Right lobe of liver (tissue), 6 donors: ENCODE results near the gene FBXW10B. TPM values are rescaled to one million over a fixed set of nuclear protein-coding genes. Genes with fewer than 3 reads are reported as not detected.
"Not testable (repeated sequence)": the region's sequence is repeated elsewhere in the genome, so short reads cannot be mapped to it uniquely, and the experiment has no call there.

Experiments
- ATAC-seq, 4 donors: fragments of 200-7000 bp; cut with Tn5 transposase; one replicate each; pipeline ENCODE4 v1.9.1; 2020; ENCODE audit warnings: mild to moderate bottlenecking in 4 of 4, moderate library complexity in 4 of 4
- DNase-seq, 3 donors: peaks; one replicate each; pipeline ENCODE4 v3.0.0-alpha.2; 2020
- H3K27ac ChIP-seq, 3 donors: fragments of 200-600 bp; one replicate each; pipeline ENCODE4 v1.8.0; 2022
- H3K27me3 ChIP-seq, 2 donors: fragments of 200-600 bp; one replicate each; pipeline ENCODE4 v1.8.0; 2022
- H3K36me3 ChIP-seq, 4 donors: fragments of 200-600 bp; sonication (generic) in 1 of 4; one replicate each; pipeline versions ENCODE4 v1.5.1 to v1.8.0; 2017 to 2022; ENCODE audit warnings: control low read depth in 1 of 4
- H3K4me1 ChIP-seq, 4 donors: fragments of 200-600 bp; sonication (generic) in 1 of 4; one replicate each; pipeline versions ENCODE4 v1.5.1 to v1.8.0; 2017 to 2022; ENCODE audit warnings: control low read depth in 1 of 4
- H3K4me3 ChIP-seq, 3 donors: fragments of 200-600 bp; one replicate each; pipeline ENCODE4 v1.8.0; 2022
- H3K9me3 ChIP-seq, 4 donors: fragments of 200-600 bp; sonication (generic) in 1 of 4; one replicate each; pipeline versions ENCODE4 v1.5.1 to v1.8.0; 2017 to 2022; ENCODE audit warnings: control low read depth in 1 of 4
- WGBS: methylation state at CpG from one replicate; pipeline ENCODE4 v1.1.6; 2018; ENCODE audit warnings: low coverage, low lambda C conversion rate; ENCODE audit not compliant: insufficient coverage; ENCODE audit errors: missing lambda C conversion rate; 5-methylcytosine and 5-hydroxymethylcytosine counted together
- intact Hi-C, 2 donors: fragments of 100-400 bp; cut with DNase I; formaldehyde crosslinking; loops; one replicate each; pipeline versions ENCODE4 v1.11.2 to v1.14.1; 2022
- total RNA-seq, 6 experiments: library from RNA; depleted of rRNA in 2 of 6; stranded (reverse); fragments of >200 nt in 2 of 6; fragmentation: NEBNext Ultra II Directional in 3 of 6; extraction: Animal tissue kit (Norgen Biotek cat#: 25700) in 3 of 6; gene quantifications; one replicate each; pipeline versions ENCODE4 v1.1.0 to v1.2.4, GENCODE V29; 2016 to 2023
- donor health status: DM: no; HTN: yes; CAD: no.
- donor health status: DM: no; HTN: no; CAD: no.
- donor health status: DM: no; HTN: no; CAD: no.
- donor health status: DM: no; HTN: yes; CAD: no.
- donor health status: DM: no; HTN: yes; CAD: no.

FBXW10B gene
- total RNA-seq, 6 experiments from 2014 or later = 0.44 to 1.3 (median 0.94) TPM; not detected in 2

- H3K4me3 ChIP-seq, ATAC-seq, H3K4me1 ChIP-seq, DNase-seq, H3K27ac ChIP-seq, intact Hi-C loops, H3K36me3 ChIP-seq, H3K27me3 ChIP-seq, H3K9me3 ChIP-seq: not testable (repeated sequence)
- no CpG with 5 or more reads among the region's 4 CpGs for WGBS
These were observed 3.8 kb upstream of the FBXW10B start for GRCh38 chr17:15623255-15623654.

DNA sequence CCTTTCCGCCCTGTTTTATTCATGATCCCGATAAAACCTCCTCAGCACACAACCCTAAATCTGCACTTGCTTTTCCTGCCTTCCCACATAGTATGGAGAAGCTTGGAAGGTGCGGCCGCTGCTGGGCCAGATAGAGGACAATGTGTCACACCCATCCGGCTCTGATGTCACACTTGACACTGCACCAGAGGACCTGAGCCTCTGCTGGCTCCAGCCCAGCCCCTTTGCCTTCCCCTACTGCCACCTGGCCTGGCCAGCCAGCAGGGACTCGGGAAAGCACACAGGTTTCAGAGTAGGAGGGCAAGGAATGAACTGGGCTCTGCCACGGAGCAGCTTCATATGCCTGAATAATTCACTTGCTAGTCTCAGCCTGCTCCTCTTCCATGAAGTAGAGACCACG is 2.6 kb upstream of the FBXW10B start:
- H3K27me3 ChIP-seq, DNase-seq, H3K4me1 ChIP-seq, H3K27ac ChIP-seq, H3K9me3 ChIP-seq, intact Hi-C loops, H3K4me3 ChIP-seq, H3K36me3 ChIP-seq: not testable (repeated sequence)
- ATAC-seq = peak in 1 of 4 donors; percentile 33
- WGBS = 82% methylated on average over 2 of the region's 8 CpGs

DNA sequence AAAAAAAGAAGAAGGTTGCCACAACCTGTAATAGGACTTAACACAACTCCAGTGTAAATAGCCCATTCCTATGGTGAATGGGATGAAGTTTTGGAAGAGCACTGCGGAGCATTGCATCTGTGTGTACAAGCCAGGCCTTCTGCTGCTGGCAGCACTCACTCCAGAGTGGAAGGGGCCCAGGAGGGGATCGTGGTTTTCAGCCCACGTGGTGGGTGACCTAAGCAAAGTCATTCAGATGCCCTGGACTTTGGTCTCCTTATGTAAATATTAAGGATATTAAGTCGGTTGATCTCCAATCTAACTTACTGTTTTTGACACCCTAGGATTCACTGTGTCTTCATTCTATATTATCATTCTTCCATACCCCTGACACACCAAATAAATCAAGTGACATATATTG is 2.7 kb downstream of the FBXW10B start:
- H3K9me3 ChIP-seq, ATAC-seq, DNase-seq, H3K4me3 ChIP-seq, H3K27me3 ChIP-seq, H3K4me1 ChIP-seq, H3K27ac ChIP-seq, H3K36me3 ChIP-seq, intact Hi-C loops: not testable (repeated sequence)
- 33% methylated on average over 4 of the region's 4 CpGs for WGBS

- not testable (repeated sequence) for DNase-seq
These were observed 3.7 kb downstream of the FBXW10B start for GRCh38 chr17:15615850-15616249.

DNA sequence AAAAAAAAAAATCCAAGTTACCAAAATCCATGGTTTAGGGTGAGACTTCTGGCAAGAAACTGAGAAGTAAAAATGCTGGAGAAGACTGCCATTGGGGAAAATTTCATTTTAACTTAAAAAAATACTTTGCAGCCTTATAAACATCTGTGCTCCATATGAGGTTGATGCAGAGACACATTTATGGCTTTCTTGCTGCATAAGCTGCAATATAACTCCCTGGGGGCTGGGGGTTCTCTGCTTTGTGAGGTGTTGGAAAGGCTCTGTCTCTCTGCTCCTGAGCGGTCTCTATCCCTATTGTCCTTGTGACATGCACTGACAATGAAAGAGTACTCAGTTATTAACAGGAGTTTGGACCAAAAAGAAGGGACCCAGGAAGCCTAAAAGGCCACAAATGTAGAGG is 6.4 kb downstream of the FBXW10B start:
- WGBS = 100% methylated on average over 1 of the region's 1 CpG
- H3K27ac ChIP-seq, H3K36me3 ChIP-seq, H3K27me3 ChIP-seq, H3K9me3 ChIP-seq, intact Hi-C loops, DNase-seq, H3K4me1 ChIP-seq, H3K4me3 ChIP-seq, ATAC-seq: not testable (repeated sequence)

More at GRCh38 chr17:15615850-15616249, 3.7 kb downstream of the FBXW10B start:
- WGBS = 43% methylated on average over 6 of the region's 6 CpGs
- H3K4me1 ChIP-seq, H3K27ac ChIP-seq, H3K9me3 ChIP-seq, H3K27me3 ChIP-seq, H3K4me3 ChIP-seq, ATAC-seq, H3K36me3 ChIP-seq, intact Hi-C loops: not testable (repeated sequence)

- H3K4me3 ChIP-seq, ATAC-seq, DNase-seq, H3K27ac ChIP-seq, H3K27me3 ChIP-seq, H3K4me1 ChIP-seq, H3K9me3 ChIP-seq, intact Hi-C loops, H3K36me3 ChIP-seq: not testable (repeated sequence)
- no CpG with 5 or more reads among the region's 8 CpGs for WGBS
These were observed 26.5 kb downstream of the FBXW10B start for GRCh38 chr17:15592960-15593359.

- ATAC-seq, H3K27me3 ChIP-seq, H3K4me1 ChIP-seq, H3K27ac ChIP-seq, H3K36me3 ChIP-seq, H3K9me3 ChIP-seq, H3K4me3 ChIP-seq, DNase-seq, intact Hi-C loops: not testable (repeated sequence)
- 64% methylated on average over 5 of the region's 5 CpGs for WGBS
These were observed 27.5 kb downstream of the FBXW10B start for GRCh38 chr17:15591986-15592385.

DNA sequence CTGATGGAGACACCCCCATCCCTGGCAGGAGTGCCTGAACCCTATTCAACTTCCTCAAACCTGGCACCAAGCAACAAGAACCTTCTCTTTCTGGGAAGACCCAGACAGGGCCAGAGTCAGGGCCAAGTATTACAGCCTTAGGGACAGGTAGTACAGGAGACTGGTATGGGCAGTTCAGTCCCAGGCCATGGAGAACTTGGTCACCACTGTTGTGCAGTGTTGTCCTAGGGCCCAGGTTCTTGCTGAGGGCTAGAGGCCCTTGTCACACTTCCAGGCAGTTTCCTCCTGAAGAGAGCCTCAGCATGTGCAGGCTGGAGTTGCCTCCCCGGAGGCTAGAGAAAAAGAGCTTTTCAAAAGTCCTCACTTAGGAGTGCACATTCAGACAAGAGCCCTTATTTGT is 28.7 kb downstream of the FBXW10B start:
- WGBS = no CpG with 5 or more reads among the region's 1 CpG
- ATAC-seq, H3K36me3 ChIP-seq, intact Hi-C loops, DNase-seq, H3K4me3 ChIP-seq, H3K9me3 ChIP-seq, H3K4me1 ChIP-seq, H3K27ac ChIP-seq, H3K27me3 ChIP-seq: not testable (repeated sequence)

DNA sequence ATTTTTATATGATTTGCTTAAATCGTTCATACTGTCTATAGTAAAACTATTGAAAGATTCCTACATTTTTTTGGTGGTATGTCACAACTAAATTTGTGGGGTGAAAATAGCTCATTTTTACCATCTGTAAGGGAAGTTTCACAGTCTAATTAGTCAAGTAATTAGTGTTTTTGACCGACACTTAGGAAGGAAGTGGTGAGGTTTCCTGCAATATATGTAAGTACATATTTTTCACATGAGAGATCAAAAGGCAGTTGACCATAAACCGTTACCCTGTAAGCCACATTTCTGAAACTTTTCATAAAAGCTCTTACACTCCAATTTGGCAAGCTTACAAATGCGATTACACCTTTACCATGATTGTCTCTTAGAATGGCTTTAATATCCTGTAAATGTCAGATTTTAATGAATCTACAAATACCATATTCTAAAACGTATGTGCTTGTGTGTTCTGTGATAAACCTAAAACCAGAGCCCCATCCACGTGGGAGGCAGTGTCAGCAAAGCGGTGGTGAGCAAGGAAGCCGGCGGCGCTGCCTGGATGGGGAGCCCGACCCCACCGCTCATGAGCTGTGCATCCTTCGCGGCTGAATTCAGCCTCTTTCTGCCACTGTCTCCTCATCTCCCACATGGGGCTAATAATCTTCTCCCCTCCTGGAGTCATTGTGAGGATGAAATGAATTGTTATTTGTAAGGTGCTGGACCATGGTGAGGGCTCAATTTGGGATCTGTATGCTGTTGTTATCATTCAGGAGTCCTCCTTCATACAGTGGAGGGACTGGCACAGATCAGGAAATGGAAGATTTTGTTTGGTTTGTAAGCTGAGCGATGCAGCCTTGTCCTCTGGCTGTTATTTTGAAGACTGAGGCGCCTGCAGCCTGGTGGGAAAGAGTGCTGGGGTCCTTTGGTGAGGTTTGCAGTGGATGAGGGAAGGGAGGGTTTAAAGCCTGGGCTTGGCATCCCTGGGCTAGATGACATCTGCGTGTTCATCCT is 29.7 kb downstream of the FBXW10B start:
- WGBS = 47% methylated on average over 12 of the region's 17 CpGs
- H3K9me3 ChIP-seq, H3K27me3 ChIP-seq, intact Hi-C loops, H3K4me1 ChIP-seq, ATAC-seq, H3K36me3 ChIP-seq, DNase-seq, H3K4me3 ChIP-seq, H3K27ac ChIP-seq: not testable (repeated sequence)

GRCh38 chr17:15588017-15588416 is 31.5 kb downstream of the FBXW10B start:
- H3K4me1 ChIP-seq, H3K27ac ChIP-seq, H3K36me3 ChIP-seq, H3K27me3 ChIP-seq, intact Hi-C loops, H3K9me3 ChIP-seq, ATAC-seq, H3K4me3 ChIP-seq, DNase-seq: not testable (repeated sequence)
- WGBS = 91% methylated on average over 8 of the region's 8 CpGs

DNA sequence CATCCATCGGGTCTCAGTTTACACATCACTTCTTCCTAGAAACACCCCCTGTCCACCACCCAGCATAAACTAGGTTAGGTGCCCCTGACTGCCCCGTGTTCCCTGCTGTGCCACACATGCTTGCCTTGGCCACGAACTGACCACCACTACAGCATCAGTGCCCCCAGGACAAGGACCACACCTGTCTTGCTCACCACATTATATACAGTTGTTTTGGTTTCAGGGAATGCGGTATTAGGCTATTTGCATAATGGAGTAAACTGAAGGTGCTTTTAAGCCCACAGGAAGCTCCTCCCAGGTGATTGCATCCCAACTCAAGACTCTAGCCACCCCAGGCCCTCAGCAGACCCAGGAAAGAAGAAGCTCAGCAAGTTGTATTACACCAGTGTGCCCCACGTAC is 36.2 kb downstream of the FBXW10B start:
- H3K36me3 ChIP-seq, intact Hi-C loops, H3K27me3 ChIP-seq, ATAC-seq, H3K4me3 ChIP-seq, H3K27ac ChIP-seq, H3K4me1 ChIP-seq, H3K9me3 ChIP-seq, DNase-seq: not testable (repeated sequence)
- WGBS = 42% methylated on average over 2 of the region's 5 CpGs
